ENCODE results near the gene BCCIP. TPM values are rescaled to one million over a fixed set of nuclear protein-coding genes. Genes with fewer than 3 reads are reported as not detected.
A peak's percentile ranks its signal among the peaks of the same experiment; 100 is the strongest.

The BCCIP gene
- total RNA-seq, 2 experiments from 2014 or later = 156 to 158 TPM

DNA sequence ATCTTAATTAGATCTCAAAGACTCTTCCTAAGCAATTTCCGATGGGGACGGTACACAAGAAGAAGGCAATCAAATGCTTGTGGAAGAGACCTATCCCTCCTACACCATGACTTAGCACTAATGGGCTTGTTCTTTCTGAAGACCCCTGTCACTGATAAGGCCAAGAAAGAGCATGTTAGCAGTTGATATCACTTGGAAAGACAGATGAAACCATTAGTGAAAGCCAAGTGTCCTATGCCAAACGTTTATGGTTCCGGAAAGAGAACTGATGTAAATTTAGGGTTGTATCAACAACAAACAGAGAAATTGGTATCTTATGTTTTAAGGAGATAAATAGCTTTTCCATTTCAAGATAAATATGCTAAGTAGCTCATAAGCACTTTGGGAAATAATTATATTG is 6.8 kb upstream of the BCCIP start:
- H3K4me1 Mint-ChIP-seq = peaks cover 17% of the 10 kb centered on the region
- no peaks in the 10 kb centered on the region for H3K9me3 Mint-ChIP-seq
- H3K4me3 Mint-ChIP-seq = no peak overlapping the region
- H3K27ac Mint-ChIP-seq = no peak overlapping the region
- H3K36me3 Mint-ChIP-seq = peaks cover 9% of the 10 kb centered on the region
- DNase-seq = no peak
- H3K27me3 Mint-ChIP-seq = no peaks in the 10 kb centered on the region

DNA sequence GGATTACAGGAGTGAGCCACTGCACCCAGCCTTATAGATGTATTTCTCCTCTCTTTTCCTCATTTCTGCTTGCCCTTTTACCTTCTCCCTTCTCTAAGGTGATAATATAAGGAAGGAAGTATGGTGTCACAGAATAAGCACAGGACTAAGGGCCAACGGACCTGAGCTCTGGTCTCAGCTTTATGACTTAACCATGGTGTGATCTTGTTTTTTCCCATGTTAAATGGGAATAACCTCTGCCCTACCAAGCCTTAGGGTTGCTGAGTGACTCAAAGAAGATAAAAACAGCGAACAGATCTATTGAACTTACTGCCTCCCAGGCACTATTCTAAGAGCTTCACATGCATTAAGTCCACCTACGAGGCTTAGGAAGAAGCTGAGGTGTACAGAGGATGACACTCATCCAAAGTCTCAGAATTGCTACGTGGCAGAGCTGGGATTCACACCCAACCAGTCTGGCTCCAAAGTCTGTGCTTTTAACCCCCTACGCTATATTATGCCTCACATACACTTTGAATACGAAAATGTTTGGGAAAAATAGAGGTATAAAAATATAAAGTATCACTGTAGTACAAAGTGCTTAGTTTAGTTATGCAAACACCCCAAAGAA is 5.9 kb upstream of the BCCIP start:
- H3K27me3 Mint-ChIP-seq = no peaks in the 10 kb centered on the region
- no peak overlapping the region for H3K27ac Mint-ChIP-seq
- DNase-seq = no peak
- H3K4me3 Mint-ChIP-seq = no peak overlapping the region
- no peaks in the 10 kb centered on the region for H3K9me3 Mint-ChIP-seq
- H3K36me3 Mint-ChIP-seq = peaks cover 13% of the 10 kb centered on the region
- H3K4me1 Mint-ChIP-seq = peaks cover 25% of the 10 kb centered on the region

DNA sequence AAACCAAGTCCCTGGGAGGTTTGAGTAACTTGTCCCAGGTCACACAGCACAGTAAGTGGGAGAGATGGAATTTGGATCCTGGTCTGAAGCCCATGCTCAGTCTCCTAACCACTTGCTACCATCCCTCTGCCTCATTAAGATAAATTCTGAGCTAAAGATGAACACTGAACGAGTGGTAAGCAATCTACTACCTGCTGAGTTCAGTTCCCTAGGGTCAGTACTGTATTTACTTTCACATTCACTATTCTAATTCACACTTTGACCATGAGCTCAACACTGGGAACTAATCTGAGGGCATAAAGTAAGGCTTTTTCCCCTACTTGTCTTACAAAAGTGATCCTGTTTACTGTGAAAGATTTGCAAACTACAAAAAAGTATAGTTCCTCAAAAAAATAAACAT is 2.6 kb upstream of the BCCIP start:
- Mint-ChIP-seq H3K4me1 (peaks cover 25% of the 10 kb centered on the region), H3K9me3 (no peaks in the 10 kb centered on the region), H3K4me3 (no peak overlapping the region), H3K27ac (no peak overlapping the region), H3K27me3 (no peaks in the 10 kb centered on the region), H3K36me3 (peaks cover 9% of the 10 kb centered on the region)
- no peak for DNase-seq

DNA sequence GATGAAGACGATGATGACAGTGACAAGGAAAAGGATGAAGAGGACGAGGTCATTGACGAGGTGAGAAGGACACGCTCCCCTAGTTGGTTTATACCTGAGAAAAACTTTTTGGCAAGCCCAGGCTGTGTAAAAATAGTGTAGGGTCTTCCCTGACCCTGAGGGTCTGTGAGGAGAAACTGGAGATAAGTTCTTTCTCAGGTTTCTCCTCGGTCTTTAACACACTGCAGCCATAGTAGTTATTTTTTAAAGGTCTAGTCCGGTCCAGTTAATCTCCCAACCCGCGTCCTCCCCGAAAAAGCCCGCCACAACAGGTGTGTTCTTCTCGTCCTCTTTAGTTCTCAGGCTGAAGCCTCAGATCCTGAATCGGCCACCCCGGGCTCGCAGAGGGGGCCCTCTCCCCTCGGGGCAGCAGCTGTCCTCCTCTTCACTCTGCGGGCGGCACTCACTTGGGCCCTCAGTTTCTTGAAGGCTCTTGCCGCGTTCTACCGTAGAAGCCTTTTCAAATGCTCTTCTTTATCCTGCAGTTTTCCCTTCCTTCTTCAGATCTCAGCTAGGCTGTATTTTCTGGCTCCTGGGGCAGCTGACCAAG is 411 bp downstream of the BCCIP start:
- DNase-seq = no peak
- Mint-ChIP-seq H3K4me3 (no peak overlapping the region), H3K9me3 (no peaks in the 10 kb centered on the region), H3K27me3 (no peaks in the 10 kb centered on the region), H3K4me1 (peaks cover 32% of the 10 kb centered on the region), H3K36me3 (peaks cover 21% of the 10 kb centered on the region), H3K27ac (no peak overlapping the region)

DNA sequence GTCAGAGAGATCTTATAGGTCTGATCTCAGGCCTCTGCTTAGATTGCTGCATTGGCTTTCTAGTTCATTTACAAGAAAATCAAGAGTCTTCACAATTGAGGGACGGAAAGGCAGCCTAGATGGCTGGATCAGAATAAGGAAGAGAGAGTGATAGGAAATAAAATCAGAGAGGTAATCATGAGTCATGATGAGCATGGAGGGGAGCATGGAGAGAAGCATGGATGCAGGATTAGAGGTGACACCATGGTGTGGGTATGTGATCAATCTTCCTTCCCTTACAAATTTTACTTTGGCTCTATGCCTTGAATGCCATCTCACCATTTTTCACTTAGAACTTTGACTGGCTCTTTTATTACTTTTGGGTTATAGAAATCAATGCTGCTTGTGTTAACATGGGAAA is 1.4 kb downstream of the BCCIP start:
- Mint-ChIP-seq H3K4me1 (peaks cover 40% of the 10 kb centered on the region), H3K4me3 (no peak overlapping the region), H3K9me3 (no peaks in the 10 kb centered on the region), H3K27me3 (no peaks in the 10 kb centered on the region), H3K27ac (no peak overlapping the region), H3K36me3 (peaks cover 27% of the 10 kb centered on the region)
- DNase-seq = no peak

DNA sequence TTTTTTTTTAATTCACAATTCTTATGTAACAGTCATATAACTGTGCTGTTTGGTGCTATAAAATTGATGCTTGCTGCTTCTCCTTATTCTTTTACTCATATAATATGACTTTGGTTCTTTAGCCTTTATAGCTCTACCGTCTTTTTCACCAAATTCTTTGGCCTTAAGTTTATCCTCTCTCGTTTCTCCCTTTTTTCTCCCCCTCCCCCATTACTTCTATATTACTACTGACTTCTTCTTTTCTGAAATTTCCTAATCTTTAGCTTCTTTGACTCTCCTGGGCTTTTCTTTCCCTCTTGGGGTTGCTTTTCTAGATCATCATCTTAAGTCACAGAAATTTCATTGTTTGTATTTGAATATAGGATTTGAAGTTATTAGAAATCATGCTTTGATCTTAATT is 3.8 kb downstream of the BCCIP start:
- no peaks in the 10 kb centered on the region for H3K27me3 Mint-ChIP-seq
- H3K27ac Mint-ChIP-seq = no peak overlapping the region
- peaks cover 26% of the 10 kb centered on the region for H3K4me1 Mint-ChIP-seq
- H3K4me3 Mint-ChIP-seq = no peak overlapping the region
- H3K36me3 Mint-ChIP-seq = peaks cover 21% of the 10 kb centered on the region
- H3K9me3 Mint-ChIP-seq = no peaks in the 10 kb centered on the region
- DNase-seq = no peak

DNA sequence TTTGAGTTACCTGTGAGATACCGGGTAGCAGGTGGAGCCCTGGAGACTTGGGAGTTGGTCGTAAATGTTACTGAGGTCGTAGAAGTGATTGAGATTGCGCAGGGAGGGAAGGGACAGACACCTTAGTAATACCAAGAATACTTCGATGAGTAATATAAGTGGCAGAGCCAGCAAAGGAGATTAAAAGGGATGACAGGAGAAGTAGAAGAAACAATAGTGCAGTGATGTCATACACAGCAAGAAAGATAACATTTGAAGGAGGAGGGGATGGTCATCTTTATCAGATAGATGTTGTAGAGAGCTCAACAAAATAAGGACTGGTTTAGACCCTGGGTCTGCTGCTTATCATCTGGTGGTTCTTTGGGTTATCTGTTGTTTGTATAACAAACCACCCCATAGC is 5.0 kb downstream of the BCCIP start:
- Mint-ChIP-seq H3K27me3 (no peaks in the 10 kb centered on the region), H3K27ac (peak overlapping the region; percentile 39), H3K4me3 (no peak overlapping the region), H3K36me3 (peaks cover 23% of the 10 kb centered on the region), H3K9me3 (no peaks in the 10 kb centered on the region), H3K4me1 (peaks cover 24% of the 10 kb centered on the region)
- no peak for DNase-seq

DNA sequence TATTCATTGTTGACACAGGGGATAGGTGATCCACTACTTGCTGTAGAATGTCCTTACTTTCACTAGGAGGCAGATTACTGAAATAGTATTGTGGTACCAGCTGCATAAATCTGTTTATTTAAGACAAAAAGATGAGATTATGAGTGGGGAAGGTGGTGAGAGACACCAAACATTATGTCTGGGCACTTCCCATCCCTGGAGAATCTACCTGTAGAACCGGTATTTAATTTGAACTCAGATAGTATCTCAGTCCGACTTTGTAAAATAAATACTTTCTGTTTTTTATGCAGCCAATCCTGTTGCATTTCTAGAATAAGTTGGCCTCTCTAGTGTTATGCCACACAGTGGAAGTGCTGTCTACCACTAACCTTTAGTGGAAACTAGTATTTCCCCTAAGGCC is 13.4 kb downstream of the BCCIP start:
- DNase-seq = no peak
- H3K27ac Mint-ChIP-seq = peak overlapping the region; percentile 58
- H3K36me3 Mint-ChIP-seq = peaks cover 27% of the 10 kb centered on the region
- no peaks in the 10 kb centered on the region for H3K27me3 Mint-ChIP-seq
- no peaks in the 10 kb centered on the region for H3K4me1 Mint-ChIP-seq
- no peaks in the 10 kb centered on the region for H3K9me3 Mint-ChIP-seq
- H3K4me3 Mint-ChIP-seq = no peak overlapping the region

DNA sequence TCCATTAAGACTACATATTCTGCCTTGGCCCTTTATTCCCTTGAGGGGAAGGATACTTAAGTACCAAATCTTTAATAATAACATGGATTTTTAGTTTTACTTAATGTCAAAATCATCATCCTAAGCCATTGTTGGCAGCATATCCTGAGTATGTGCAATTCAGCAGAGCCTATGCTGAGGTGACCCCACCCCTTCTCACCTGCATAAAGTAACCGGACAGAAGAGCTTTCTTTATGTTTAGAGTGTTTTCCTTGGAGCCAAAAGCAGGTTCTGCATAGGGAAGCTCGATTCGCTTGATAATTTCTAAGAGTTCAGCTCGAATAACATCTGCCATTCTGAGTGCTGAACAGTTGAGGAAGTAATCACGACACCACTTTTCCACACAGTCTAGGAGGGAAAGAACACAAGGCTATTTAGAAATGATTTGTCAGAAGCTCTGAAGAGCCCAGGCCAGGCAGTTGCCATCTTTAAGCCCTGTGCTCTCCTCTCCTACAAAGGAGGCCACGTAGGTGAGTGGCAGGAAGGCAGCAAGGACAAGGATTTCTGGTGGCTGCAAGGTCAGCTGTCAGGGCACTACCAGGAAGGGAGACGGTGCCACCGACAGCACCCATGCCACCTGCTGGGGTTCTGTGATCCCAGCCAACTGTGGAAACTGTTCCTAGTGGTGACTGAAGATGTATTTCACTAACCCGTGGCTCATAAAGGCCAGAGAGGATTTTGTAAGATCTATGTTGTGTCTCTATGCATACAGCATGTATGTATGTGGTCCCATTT is 15.6 kb downstream of the BCCIP start:
- Mint-ChIP-seq H3K27ac (peak overlapping the region; percentile 2), H3K36me3 (peaks cover 24% of the 10 kb centered on the region), H3K9me3 (no peaks in the 10 kb centered on the region), H3K4me3 (no peak overlapping the region), H3K27me3 (no peaks in the 10 kb centered on the region), H3K4me1 (no peaks in the 10 kb centered on the region)
- DNase-seq = no peak

DNA sequence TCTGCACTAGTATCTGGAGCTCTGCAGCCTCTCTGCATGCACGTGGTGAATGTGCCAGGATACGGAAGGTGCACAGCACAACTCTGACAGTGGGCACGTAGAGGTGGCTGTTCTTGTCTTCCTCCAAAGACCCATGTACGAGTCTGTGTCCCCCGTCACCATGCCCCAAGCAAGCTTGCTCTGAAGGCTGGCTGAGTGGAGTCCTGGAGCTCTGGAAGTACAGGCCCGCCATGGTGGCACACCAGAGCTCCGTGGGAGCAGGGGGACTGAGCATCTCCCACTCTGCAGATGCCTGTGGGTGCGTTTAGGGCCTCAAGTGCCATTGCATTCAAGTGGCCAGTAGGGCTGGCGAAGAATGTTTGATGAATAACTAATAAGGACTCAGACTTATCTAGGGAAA is 17.1 kb downstream of the BCCIP start:
- H3K36me3 Mint-ChIP-seq = peaks cover 20% of the 10 kb centered on the region
- DNase-seq = no peak
- H3K27me3 Mint-ChIP-seq = no peaks in the 10 kb centered on the region
- no peaks in the 10 kb centered on the region for H3K9me3 Mint-ChIP-seq
- no peak overlapping the region for H3K4me3 Mint-ChIP-seq
- H3K27ac Mint-ChIP-seq = no peak overlapping the region
- H3K4me1 Mint-ChIP-seq = no peaks in the 10 kb centered on the region

DNA sequence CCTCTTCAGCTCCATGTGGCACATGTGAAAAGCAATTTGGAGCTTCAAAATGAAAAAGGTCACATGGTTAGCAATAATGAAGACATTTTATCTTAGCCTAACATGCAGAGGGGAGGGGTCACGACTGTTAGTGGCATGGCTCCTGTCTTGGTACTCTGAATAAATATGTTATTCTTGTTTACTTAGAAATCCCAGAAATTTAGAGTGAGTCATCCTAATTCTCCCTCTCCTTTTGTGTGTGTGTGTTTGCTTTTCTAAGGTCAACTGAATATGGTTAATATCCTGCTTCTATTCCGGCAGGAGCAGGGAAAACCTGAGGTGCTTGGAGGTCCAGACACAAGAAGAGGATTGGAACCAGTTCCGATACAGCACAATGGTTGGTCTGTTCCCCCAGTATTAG is 17.6 kb downstream of the BCCIP start:
- H3K27ac Mint-ChIP-seq = no peak overlapping the region
- H3K9me3 Mint-ChIP-seq = no peaks in the 10 kb centered on the region
- H3K4me3 Mint-ChIP-seq = no peak overlapping the region
- peaks cover 18% of the 10 kb centered on the region for H3K36me3 Mint-ChIP-seq
- H3K4me1 Mint-ChIP-seq = no peaks in the 10 kb centered on the region
- no peak for DNase-seq
- no peaks in the 10 kb centered on the region for H3K27me3 Mint-ChIP-seq

DNA sequence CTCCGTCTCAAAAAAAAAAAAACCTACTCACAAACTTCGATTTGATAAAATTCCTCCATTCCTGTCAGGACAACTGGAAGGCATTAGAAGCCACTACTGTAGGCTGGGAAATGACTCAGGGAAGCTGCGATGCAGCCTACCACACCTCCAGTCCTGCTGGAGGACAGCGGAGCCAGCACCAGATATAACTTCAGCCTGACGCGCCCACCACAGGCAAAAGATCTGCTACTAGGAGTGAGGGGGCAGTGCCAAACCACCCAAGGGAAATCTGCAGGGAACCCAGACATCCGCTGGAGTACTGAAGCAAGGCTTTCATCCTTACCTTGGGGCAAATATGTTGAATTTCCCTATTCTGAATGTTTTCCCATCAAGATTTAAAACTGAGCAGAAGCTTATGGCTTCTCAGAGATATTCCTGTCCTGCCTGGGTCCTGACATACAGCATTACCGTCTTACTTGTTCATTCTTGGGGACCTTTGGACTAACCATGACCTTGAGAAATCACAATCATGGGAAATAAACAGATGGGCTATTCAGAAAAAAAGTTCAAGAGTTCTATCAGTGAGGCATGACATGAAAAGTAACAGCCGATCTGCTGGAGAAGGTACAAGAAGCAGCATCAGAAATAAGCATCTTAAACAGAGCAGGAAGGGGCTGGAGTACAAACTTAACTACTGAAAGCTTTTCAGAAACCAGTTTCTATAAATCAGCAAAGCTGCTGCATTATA is 20.4 kb downstream of the BCCIP start:
- Mint-ChIP-seq H3K9me3 (no peaks in the 10 kb centered on the region), H3K27ac (no peak overlapping the region), H3K4me1 (no peaks in the 10 kb centered on the region), H3K4me3 (no peak overlapping the region), H3K27me3 (no peaks in the 10 kb centered on the region), H3K36me3 (peaks cover 10% of the 10 kb centered on the region)
- DNase-seq = no peak

DNA sequence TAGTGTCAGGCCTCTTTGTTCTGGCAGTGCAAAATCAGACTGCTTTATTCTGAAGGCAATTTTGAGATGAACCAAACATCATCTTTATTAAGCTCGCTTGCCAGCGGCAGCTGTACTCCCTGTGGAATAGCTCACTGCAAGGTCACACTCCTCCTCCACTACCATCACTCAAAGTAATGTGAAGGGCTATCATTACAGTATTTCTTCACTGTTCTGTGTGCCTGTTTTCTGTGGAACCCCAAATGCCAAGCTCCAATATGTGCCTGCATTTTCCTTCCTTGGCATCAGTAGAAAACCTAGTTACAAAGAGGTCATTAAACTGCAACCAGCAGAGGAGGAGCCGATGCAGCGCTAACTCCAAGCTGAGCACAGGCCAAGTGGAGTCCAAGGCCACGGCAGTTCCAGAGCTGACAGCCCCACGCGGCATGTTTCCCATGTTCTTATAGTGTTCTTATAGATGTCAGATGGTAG is 21.4 kb downstream of the BCCIP start:
- Mint-ChIP-seq H3K9me3 (no peaks in the 10 kb centered on the region), H3K4me3 (no peak overlapping the region), H3K4me1 (no peaks in the 10 kb centered on the region), H3K27me3 (no peaks in the 10 kb centered on the region), H3K27ac (no peak overlapping the region), H3K36me3 (peaks cover 7% of the 10 kb centered on the region)
- no peak for DNase-seq

DNA sequence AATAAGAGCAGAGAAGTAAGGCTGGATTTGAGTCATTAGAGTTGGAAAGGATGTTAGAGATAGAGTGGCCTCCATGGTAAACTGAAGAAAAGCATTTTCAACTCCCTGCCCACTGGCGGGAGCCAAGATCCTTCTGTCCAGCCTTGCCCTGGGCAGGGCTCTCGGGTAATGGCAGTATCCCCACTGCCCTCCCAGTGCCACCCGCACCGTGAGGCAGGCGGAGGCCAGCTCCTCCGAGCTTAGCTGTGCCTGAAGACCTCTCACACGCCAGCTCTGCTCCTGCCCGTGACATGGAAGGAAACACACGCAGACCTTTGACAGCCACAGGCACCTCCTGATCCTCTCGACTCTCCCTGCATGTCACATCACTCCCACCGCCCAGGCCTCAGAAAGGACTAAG is 22.3 kb downstream of the BCCIP start:
- Mint-ChIP-seq H3K9me3 (no peaks in the 10 kb centered on the region), H3K4me1 (no peaks in the 10 kb centered on the region), H3K27ac (no peak overlapping the region), H3K36me3 (peaks cover 10% of the 10 kb centered on the region), H3K27me3 (no peaks in the 10 kb centered on the region), H3K4me3 (no peak overlapping the region)
- no peak for DNase-seq

DNA sequence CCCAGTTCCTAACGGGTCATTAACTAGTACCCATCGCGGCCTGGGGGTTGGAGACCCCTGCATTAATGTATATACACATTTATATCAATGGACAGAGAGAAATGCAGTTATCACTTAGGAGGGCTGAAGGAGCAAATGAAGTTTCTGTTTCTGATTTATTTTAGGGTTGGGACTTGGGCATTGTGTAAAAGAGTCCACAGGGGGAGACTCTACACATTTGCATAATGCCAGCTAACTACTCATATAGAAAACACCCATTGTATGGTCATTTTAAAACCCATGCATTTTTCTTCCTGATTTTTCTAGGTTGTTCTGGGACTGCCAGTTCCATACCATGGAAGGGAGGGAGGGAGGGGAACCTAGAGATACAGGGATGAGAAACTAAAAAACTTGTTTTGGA is 23.5 kb downstream of the BCCIP start:
- Mint-ChIP-seq H3K4me3 (no peak overlapping the region), H3K27ac (no peak overlapping the region), H3K27me3 (no peaks in the 10 kb centered on the region), H3K4me1 (no peaks in the 10 kb centered on the region), H3K9me3 (no peaks in the 10 kb centered on the region), H3K36me3 (peaks cover 12% of the 10 kb centered on the region)
- no peak for DNase-seq
